OCI-LY3 (cell line): ENCODE results near the gene LEO1.

Source experiments
- CTCF ChIP-seq: fragments of 200-600, 300-600 bp; sonication (generic); IDR thresholded peaks from 2 replicates; pipeline ENCODE4 v1.5.1; 2014; ENCODE audit warnings: antibody characterized with exemption, low read length, low read depth
- EZH2phosphoT487 ChIP-seq: fragments of 200-600 bp; shearing (Covaris generic); IDR thresholded peaks from 2 replicates; pipeline ENCODE4 v1.6.1; 2018; ENCODE audit warnings: antibody characterized with exemption, mixed run types, low read depth

GRCh38 chr15:52018693-52019393 lies 47.3 kb upstream of the LEO1 start, which contains the start of gene MAPK6:
- TF ChIP-seq CTCF (no peak), EZH2phosphoT487 (no peak)
